Activated CD4-positive, CD25-positive, alpha-beta regulatory T cell treated with anti-CD3 and anti-CD28 coated beads, Interleukin-2, amount 50 U/mL, for 72 hours (primary cell): Measurements from ENCODE around the gene CHMP4B.
"Not testable (repeated sequence)": the region's sequence is repeated elsewhere in the genome, so short reads cannot be mapped to it uniquely, and the experiment has no call there.

ENCODE experiments used
- DNase-seq: peaks from one replicate; pipeline ENCODE4 v3.0.0; 2021

Gene CHMP4B

DNA sequence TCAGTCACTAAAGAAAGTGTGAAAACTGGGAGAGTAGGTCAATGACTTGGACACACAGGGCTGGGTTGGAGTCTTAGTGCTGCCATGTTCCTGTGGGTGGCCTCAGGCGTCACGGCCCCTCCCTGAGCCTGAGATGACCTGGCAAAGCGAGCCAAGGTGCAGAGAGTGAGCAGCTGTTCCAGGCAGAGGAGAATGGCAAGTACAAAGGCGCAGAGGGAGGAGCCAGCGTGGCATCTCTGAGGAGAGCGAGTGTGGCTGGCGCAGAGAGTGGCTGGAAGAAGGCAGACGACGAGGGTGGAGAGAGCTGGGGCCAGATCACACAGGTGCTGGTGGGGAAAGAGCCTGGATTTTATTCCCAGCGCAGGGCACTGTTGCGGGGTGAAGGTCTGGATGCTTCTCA lies 20.6 kb upstream of the CHMP4B start:
- DNase-seq = no peak

DNA sequence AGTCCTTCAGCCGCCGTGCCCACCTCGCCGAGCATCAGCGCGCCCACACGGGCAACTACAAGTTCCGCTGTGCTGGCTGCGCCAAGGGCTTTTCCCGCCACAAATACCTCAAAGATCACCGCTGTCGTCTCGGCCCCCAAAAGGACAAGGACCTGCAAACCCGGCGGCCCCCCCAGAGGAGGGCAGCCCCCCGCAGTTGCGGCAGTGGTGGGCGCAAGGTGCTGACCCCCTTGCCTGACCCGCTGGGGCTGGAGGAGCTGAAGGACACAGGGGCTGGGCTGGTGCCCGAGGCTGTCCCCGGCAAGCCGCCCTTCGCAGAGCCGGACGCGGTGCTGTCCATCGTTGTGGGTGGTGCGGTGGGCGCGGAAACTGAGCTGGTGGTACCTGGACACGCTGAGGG lies 20.1 kb upstream of the CHMP4B start:
- no peak for DNase-seq

DNA sequence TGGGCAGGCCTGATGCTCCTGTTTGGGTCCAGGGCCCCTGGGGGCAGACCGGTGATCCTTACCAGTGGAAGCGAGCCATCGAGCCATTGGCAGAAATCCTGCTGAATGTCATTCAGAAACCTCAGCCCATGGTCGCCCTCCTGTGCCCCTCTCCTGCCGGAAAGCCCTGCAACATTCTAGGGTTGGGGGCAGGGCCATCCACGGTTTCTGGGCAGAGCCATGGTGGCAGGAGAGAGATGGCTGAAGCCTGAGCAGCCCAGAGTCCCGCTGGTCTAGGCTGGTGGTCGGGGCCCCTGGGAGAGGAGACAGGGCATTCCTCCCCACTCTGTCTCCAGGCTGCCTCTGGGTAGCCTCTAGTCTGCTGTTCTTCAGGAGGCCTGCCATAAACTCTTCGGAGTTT lies 19.6 kb upstream of the CHMP4B start:
- DNase-seq = no peak

DNA sequence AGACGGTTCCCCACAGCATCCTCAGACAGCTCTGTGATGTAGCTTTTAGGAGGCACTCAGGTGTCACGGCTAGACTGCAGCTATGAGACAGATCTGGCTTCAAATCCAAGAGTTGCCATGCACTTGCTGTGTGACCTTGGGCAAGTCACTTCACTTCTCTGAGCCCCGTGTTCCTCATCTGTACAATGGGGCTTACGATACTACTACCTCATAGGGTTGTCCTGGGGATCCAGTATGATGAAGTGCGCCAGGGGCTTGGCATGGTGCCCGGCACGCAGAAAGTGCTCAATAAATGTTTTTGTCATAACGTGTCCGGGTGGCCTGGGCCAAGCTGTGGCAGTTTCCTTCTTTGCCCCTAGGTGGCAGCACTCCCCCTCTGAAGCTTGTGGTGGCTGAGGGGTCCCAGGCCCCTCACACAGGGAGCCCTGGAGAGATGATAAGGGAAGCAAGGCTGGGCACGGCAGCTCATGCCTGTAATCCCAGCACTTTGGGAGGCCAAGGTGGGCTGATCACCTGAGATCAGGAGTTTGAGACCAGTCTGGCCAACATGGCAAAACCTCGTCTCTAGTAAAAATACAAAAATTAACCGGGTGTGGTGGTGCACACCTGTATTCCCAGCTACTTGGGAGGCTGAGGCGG lies 19.1 kb upstream of the CHMP4B start:
- DNase-seq = peak; percentile 63

DNA sequence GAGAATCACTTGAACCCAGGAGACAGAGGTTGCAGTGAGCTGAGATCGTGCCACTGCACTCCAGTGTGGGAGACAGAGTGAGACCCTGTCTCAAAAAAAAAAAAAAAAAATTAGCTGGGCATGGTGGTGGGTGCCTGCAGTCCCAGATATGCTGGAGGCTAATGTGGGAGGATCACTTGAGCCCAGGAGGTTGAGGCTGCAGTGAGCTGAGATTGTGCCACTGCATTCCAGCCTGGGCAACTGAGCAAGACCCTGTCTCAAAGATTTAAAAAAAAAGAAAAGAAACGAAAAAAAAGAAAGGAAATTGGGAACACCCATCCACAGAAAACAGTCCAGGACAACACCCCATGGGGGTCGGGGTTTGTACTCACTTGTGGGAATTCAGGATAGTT lies 18.6 kb upstream of the CHMP4B start:
- not testable (repeated sequence) for DNase-seq

DNA sequence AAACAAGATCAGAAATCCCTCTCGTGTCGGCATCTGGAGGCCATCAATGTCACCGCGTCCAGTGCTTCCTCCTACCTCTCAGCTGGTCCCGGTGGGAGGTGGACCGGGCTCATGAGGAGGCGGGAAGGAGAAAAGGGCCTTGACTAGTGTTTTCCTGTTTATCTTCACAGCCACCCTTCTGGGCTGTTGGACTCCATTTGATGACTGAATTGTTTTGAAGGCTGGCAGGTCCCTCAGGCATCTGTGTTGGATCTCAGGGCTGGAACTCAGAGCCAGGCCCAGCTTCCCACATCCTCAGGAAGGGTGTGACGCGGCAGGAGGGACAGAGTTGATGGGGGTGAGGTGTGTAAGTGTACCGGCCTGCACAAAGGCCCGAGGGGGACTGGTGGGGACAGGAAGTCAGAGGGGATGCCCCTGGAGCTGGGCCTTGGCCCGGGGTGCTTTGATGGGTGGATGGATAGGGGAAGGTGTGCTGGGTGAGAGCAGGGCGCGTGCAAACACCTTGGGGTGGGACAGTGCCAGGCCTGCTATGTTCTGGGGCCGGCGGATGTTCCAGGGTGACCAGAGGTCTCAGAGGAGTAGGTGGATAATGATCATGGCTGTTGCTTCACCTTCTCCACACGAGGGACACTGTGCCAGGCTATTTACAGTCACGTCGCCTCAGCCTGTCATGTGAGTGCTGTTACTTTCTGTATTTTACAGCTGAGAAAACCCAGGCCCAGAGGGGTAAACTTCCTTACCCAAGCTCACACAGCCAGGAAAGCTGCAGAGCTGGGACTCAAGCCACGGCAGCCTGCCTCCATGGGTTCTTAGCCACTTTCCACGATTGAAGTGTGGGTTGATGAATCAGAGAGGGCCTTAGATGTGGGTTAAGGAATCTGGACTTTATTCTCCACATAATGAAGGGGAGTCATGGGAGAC lies 17.9 kb upstream of the CHMP4B start:
- DNase-seq = no peak

DNA sequence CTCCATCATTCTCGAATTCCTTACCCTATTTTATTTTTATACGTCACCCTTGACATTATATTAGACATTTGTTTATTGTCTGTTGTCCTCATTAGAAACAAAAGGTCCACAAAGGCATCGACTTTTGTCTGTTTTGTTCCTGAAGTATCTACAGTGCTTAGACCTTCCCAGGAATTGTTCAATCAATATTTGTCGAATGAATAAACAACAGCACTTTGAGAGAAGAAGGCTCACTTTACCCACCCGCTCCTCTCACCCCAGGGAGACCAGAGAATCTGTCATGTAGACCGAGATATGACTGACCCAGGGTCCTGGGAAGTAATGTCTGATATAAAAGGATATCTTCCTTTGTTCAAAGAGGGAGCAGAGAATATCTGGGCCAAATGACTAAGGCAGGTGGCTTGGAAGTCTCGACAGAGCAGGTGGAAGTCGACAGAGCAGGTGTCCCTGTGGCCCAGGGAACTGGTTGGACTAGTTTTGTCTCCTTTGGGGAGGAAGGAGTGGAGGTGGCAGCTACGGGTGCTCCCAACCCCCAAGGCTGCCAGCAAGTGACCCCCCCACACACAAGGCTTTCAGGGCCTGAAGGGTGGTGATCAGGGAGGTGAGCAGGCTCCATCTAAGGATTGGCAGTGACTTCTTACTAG lies 14.8 kb upstream of the CHMP4B start:
- DNase-seq = no peak

DNA sequence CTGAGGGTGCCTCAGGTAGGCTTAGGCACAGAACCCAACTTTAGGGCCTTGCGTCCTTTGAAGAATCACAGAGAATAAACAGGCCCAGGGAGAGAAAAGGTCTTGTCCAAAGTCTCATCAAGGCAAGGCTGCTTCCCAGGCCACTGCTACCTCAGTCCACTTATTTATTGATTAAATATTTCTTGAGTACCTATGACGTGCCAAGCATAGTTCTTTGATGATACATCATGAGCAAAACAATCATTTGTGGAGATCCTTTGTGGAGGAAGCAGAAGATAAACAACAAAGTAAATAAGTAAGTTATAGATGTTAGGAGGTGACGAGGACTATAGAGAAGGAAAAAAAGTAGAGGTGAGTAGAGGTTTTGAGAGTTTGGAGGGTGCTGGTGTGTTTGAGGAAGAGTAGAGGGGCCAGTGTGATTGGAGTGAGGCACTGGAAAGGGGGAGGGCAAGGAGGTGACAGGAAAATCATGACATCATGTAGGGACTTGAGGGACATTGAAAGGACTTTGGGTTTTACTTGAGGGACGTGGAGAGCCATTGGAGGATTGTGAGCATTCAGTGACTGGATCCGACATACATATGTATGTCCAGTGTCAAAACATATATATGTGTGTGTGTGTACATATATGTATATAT lies 14.1 kb upstream of the CHMP4B start:
- no peak for DNase-seq

DNA sequence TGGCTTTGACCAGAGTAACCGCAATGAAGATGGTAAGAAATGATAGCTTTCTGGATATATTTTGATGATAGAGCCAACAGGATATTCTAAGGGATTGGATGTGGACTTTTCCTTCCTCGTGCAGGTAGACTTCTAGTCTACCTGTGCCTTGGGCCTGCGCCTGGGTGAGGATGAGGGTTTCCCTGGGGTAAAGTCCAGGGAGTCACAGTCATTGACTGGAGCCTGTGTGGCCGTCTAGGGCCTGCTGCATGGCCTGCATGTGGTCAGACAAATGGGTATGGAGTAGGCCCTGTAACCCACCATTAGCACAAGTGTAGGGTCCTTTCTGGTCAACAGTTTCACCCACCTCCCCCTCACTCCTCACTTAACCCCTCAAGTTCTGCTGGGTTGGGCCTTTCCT lies 12.7 kb upstream of the CHMP4B start:
- no peak for DNase-seq

DNA sequence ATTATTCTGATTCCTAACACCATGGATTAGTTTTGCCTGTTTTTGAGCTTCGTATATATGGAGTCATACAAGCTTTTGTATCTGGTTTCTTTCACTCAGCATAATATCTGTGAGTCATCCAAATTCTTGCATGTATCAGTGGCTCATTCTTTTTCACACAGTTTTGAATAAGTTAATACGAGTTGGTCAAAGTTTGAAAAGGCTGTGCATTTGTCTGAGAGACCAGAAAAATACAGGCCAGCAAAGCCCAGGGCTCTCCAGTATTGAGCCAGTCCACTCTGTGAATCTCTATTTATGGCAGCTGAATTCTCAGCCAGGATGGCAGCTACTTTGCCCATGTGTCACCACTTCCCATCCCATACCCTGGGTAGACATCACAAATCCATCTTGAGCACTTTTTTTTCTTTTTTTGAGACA lies 7.2 kb upstream of the CHMP4B start:
- DNase-seq = no peak

DNA sequence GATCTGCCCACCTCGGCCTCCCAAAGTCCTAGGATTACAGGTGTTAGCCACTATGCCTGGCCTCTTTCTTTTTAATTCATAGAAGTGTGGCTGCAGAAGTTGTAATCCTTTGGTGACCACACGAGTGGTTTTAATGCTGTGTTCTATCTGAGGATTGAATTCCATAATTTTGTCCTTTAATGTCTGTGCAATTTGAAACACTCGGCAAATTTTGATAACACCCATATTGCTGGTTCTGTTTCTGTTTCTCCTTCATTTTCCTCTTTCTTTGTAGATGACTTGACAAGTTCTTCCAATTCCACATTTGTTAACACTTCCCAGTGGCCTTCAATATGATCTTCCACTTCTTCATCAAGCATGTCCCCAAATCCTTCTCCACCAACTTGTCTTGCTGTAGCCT lies 2.8 kb upstream of the CHMP4B start:
- no peak for DNase-seq

DNA sequence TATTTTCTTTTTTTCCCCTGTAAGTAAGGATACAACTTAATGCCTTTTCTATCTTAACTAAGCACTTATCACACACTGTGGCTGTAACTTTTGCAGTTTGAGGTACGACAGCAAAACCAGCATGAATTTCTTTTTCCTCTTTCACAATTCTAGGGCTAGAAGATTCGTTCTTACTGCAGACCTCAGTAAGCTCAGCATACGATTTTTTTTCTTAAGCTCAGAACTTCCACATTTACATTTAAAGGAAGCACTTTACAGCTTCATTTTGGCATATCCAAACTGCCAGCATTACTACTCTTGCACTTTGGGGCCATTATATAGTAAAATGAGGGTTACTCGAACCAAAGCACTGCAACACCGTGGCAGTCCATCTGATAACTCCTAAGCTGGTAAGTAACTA lies 889 bp upstream of the CHMP4B start:
- no peak for DNase-seq

DNA sequence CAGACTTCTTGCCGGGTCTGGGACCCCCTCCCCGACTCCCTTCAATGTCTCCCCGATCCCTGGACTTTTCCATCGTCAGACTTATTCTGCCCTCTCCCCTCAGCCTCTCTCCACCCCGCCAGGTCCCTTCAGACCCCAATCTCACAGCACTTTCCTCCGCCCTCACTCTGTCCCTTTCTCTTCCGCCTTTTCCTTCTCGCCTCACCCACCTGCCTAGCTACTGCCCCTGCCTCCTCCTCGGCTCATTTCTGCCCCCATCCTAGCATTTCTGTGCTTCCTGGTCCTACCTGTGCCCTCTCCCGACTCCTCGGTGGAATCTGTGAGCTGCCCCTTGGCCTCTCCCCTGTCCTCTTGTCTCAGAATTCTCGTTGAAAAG lies 616 bp downstream of the CHMP4B start:
- peak; percentile 34 for DNase-seq

DNA sequence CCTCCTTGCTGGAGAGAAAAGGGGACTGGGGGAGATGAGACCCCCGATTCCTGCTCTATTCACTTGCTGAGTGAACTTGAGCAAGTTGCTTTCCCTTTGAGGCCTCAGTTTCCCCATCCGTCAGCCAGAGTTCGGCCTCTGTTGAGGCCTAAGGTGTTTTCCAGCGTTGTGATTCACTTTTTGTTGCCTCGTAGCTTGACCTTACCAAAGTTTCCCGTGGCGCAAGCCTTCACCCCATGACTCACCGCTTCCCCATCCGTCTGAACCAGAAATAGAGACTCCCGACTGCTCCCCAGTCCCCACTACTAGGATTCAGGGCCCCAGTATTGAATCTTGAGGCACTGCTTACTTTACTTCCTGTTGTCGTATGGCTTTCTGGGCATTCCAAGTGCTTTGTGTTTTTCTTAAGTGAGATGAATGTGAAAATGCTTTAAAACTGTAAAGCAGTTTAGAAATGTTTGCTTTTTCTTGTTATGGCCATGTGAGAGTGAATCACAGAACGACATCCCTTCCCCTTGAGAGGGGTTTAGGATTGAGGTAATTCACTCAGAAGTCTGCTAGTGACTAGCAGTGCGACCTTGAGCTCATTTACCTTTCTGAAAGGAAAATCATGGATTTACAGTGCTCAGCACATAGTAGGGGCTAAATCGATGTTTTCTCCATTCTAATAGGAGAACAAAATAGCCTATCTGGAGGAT lies 1.2 kb downstream of the CHMP4B start:
- DNase-seq = peak; percentile 52

DNA sequence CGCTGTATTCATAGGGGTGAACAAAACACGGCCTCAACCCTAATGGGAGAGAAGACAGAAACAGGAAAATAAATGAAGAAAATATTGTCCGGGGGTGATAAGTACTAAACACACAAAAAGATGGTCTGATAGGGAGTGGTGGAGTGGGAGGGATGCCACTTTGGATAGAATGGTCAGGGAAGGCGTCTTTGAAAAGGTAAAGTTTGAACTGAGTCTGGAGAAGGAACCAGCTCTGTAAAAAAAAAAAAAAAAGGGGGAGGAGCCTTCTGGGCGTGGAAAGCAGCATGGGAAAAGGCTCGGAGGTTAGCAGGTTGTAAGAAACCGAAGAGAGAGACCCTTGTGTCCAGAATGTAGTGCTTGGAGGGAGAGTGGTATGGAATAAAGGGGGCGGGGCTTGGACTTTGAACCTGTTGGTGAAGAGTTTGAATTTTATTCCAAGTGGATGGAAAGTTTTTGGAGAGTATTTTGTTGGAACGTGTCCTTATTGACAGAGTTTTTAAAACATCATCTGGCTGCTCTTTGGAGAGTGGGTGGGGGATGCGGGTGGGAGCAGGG lies 1.8 kb downstream of the CHMP4B start:
- no peak for DNase-seq

DNA sequence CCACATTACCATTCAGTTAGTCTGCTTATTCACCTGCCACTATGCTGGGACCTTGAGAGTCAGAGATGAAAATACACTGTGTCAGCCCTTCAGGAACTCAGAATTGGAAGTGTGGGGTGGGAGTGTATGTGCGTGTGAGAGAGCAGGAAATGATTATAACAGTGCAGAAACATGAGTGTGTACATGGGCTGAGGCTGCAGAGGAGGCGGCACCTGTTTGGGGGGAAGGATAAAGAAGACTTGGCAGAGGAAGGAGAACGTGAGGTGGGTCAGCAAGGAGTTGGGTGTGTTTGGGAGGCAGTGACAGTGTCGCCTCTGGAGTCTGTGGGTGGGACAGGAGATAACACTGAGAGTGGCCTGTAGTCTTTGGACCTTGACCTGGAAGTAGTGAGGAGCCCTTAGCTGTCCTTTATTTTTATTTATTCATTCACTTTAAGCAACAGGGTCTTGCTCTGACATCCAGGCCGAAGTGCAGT lies 3.1 kb downstream of the CHMP4B start:
- no peak for DNase-seq

DNA sequence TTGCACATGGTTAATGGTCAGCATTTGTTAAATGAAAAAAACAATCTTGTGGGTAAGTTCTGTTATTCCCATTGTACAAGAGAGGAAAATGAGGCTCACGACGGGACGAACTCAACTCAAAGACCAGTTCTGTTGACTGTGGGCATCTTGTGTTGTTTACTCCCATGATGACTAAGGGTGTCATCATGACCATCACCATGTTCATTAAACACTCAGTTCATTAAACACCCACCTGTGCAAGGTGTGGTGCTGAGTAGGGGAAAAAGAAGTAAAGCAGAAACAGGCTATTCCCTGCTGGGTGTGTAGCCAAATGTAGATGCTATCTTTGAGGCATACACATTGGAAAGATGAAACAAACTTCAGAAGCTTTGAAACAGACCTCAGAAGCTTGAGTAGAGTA lies 4.5 kb downstream of the CHMP4B start:
- no peak for DNase-seq

DNA sequence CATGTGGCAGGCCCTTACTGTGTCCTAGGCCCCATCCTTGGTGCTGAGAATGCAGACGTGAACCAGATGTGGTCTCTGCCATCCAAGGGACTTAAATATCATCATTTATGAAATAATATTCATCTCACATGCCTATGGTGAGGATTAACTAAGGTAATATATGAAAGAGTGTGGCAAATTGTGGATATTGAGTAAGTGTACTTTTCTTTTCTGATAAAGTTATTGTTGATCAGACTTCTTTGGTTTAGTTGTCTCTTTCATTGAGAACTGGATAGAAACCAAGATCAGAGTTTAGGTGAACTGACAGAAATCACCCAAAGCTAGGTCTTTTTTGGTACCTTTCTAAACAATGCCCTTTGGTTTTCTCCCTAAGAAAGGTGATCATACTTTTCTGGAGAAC lies 5.0 kb downstream of the CHMP4B start:
- no peak for DNase-seq

DNA sequence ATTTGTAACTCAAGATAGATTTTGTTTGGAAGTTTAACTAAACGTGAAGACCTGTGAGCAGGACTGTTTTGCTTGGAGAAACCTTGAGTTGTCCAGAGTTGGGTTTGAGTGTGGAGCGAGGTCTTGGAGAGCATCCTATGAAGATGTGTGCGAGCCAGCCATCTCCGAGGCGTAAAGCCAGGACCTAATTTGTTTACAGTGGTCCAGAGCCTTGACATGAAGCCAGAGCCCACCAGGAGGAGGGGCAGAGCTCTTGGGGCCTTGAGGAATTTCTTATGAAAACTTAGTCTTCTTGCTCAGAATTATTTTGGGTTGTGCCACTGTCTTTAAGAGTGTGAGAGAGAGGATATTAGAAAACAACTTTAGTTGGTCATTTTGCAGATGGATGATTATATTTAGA lies 6.3 kb downstream of the CHMP4B start:
- DNase-seq = no peak

DNA sequence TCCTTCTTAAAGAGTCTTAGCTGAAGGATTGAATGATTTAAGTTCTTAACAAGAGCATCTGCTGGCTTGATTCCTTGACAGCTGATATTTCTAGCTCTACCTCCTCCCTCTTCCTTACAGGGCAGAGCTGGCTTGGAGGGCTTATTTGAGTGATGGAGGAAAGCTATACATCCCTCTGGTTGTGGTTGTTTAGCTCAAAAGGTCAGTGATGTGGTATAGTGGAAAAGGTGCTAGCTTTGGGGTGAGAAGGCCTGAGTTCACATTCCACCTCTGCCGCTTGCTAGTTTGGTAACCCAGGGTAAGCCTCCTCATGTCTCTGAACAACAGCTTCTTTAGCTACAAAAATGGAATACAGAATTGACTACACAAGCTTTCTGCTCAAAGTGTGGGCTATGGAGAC lies 8.3 kb downstream of the CHMP4B start:
- no peak for DNase-seq

DNA sequence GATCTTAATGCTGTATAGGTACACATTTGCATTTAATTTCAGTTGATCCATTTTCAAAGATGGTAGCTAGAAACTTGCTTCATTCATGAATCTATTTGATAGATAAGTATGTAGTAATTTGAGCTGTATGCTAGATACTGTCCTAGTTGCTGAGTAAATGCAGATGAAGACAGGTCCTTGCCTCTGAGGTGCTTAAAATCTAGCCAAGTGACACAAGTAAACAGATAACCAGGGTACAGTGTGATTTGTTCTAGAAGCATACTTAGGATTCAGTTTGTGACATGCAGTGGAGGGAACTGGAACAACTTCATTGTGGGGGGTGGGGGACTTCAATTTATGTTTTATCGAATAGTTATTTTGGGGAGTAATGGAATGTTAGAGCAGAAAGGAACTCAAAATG lies 9.2 kb downstream of the CHMP4B start:
- DNase-seq = no peak

DNA sequence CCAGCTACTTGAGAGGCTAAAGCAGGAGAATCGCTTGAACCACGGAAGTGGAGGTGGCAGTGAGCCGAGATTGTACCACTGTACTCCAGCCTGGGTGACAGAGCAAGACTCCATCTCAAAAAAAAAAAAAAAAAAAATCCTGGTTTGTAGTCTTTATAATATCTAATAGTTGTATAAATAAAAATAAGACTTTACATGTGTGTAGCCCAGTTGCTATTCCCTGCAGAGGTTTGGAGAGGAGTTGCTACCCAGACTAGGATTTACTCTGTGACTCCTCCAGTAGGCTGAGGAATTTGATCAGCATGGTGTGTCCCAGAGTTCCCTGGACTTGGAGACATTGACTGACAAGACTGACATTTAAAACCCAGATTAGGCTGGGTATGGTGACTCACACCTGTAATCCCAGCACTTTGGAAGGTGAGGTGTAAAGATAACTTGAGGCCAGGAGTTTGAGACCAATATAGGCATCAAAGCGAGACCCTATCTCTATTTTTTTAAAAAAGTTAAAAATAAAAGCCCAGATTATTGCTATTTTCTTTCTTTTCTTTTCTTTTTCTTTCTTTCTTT lies 10.2 kb downstream of the CHMP4B start:
- no peak for DNase-seq
